Left cardiac atrium (tissue), 4 donors: Measurements from ENCODE around the gene TMEM208. TPM values are rescaled to one million over a fixed set of nuclear protein-coding genes. Genes with fewer than 3 reads are reported as not detected.

Source experiments
- ATAC-seq, 2 donors: fragments of 200-7000 bp; cut with Tn5 transposase; one replicate each; pipeline ENCODE4 v1.9.1; 2020; ENCODE audit warnings: mild to moderate bottlenecking in 2 of 2, moderate library complexity in 2 of 2
- DNase-seq: peaks from one replicate; pipeline ENCODE4 v3.0.0-alpha.2; 2020
- intact Hi-C, 2 donors: fragments of 100-400 bp; cut with DNase I; formaldehyde crosslinking; loops; one replicate each; pipeline versions ENCODE4 v1.14.1 to v1.15.1; 2022 to 2023
- total RNA-seq, 2 donors: library from RNA; stranded (reverse); fragmentation: NEBNext Ultra II Directional; extraction: Animal tissue kit (Norgen Biotek cat#: 25700); gene quantifications; one replicate each; pipeline ENCODE4 v1.2.1, GENCODE V29; 2021
- donor health status: DM: no; HTN: yes; CAD: no.
- donor health status: DM: no; HTN: yes; CAD: no; lungs with severe emphysema.
- donor health status: DM: yes; HTN: yes; CAD: no.
- donor health status: Dilated cardiomyopathy.

TMEM208 gene
- total RNA-seq, 2 donors from 2014 or later, result 17.4 to 25.3 TPM

- ATAC-seq (no peak), DNase-seq (no peak)
- intact Hi-C loops, result no loop called here
Observed at GRCh38 chr16:67206129-67206837, 20.6 kb upstream of the TMEM208 start.

GRCh38 chr16:67206838-67207248, 20.1 kb upstream of the TMEM208 start:
- no peak for ATAC-seq
- intact Hi-C loops, result no loop called here
- no peak for DNase-seq

DNA sequence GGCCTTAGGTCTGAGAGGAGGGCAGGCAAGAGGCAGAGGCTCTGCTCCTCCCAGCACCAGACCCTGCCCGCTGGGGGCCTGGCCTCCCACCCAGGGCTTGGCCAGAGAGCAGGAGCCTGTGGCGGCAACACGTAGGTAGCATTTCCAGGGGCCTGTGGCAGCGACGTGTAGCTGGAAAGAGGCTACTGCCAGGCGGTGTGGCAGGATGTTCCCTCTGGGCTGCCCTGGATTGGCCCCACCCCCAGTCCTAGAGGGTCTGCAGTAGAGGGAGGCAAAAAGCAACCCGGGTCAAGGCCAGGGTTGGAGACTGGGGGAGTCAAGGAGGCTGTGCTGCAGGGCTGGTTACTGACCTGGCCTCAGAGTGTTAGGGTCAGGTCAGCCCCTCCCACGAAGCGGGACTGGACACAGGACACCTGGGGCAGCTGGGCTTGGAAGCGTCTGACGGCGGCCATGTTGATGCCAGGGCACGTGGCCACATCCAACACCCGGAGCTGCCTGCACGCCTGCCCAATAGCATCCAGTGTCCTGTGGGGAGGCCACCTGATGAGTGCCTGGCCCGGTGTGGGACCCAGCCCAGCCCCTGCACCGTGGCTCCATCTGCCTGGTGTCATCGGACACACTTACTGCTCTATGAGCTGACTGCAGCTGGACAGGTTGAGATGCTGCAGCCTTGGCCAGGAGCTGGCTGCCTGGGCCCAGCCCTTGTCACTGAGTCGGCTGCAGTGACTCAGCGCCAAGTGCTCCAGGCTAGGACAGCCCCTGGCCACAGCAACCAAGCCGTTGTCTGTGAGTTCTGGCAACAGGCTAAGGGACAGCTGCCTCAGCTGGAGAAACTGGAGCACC, 19.5 kb upstream of the TMEM208 start:
- DNase-seq (no peak), ATAC-seq (peak in 1 of 2 donors; percentile 13)
- intact Hi-C loops, result no loop called here

DNA sequence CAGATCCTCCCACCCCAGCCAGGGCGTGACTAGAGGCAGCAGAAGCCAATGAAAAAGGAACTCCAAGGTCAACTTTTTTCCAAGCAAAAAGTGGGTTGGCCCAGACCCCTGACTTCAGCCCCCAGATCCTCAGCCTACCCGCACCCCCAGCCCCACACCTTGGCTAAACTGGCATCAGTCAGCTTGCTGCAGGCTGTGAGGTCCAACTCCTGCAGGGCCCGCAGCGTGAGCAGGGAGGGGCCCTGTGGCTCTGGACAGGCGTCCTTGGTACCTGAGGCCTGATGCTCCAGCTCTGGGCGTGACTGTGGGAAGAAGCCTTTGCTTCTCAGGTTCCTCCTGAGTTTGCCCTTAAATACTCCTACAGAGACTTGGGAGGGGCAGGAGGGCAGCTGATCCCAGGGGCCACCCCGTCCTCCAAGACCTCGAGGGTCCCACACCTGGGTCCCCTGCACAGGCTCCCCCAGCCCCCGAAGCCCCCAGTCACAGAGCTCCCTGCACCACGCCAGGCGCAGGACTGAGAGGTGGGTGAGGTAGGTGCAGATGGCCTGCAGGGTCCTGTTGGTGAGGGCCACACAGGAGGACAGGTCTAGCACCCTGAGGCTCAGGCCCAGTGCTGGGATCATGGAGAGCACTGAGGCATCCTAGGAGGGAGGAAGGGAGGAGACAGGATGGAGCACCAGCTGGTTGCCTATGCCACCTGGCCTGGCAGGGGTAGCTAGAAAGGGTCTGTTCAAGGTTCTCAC, 18.6 kb upstream of the TMEM208 start:
- DNase-seq (no peak), ATAC-seq (no peak)
- intact Hi-C loops, result no loop called here

GRCh38 chr16:67209565-67209964, 17.4 kb upstream of the TMEM208 start:
- no peak for DNase-seq
- intact Hi-C loops, result no loop called here
- no peak for ATAC-seq

GRCh38 chr16:67210069-67210937, 16.6 kb upstream of the TMEM208 start:
- DNase-seq (no peak), ATAC-seq (peak in 1 of 2 donors; percentile 20)
- intact Hi-C loops, result no loop called here

DNA sequence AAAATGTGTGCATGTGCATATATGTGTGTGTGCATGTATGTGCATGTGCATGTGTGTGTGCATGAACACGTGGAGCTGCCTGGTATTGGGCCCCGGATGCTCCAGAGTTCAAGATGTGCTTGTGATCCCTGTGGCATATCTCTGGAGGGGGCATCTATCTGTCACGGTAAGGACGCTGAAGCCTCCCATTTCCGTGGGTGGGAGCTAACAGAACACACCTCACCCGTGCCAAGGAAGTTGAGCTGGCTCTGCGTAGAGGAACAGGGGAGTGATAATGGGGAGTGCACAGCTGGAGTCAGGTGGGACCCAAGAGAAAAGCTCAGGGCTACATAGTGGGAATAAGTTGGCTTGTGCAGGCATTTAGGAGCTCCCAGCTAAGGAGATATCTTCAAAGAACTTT, 15.3 kb upstream of the TMEM208 start:
- DNase-seq (no peak), ATAC-seq (no peak)
- intact Hi-C loops, result no loop called here

DNA sequence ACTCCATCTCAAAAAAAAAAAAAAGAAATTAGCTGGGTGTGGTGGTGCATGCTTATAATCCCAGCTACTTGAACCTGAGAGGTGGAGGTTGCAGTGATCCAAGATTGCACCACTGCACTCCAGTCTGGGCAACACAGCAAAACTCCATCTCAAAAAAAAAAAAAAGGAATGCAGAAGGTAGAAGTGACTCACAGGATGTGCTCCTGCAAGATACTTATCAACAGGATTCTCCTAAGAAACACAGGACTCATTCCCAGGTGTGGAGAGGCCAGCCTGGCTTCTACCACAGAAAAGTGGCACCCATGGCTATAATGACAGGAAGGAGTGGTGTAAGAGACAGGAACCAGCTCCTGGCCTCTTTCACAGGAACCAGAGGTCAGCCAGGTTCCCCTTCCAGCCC, 14.2 kb upstream of the TMEM208 start:
- intact Hi-C loops, result no loop called here
- DNase-seq, result no peak
- no peak for ATAC-seq

- DNase-seq (no peak), ATAC-seq (no peak)
- intact Hi-C loops, result no loop called here
Observed at GRCh38 chr16:67213197-67214019, 13.5 kb upstream of the TMEM208 start.

GRCh38 chr16:67215706-67216105, 11.2 kb upstream of the TMEM208 start:
- no peak for ATAC-seq
- DNase-seq, result no peak
- intact Hi-C loops, result no loop called here

DNA sequence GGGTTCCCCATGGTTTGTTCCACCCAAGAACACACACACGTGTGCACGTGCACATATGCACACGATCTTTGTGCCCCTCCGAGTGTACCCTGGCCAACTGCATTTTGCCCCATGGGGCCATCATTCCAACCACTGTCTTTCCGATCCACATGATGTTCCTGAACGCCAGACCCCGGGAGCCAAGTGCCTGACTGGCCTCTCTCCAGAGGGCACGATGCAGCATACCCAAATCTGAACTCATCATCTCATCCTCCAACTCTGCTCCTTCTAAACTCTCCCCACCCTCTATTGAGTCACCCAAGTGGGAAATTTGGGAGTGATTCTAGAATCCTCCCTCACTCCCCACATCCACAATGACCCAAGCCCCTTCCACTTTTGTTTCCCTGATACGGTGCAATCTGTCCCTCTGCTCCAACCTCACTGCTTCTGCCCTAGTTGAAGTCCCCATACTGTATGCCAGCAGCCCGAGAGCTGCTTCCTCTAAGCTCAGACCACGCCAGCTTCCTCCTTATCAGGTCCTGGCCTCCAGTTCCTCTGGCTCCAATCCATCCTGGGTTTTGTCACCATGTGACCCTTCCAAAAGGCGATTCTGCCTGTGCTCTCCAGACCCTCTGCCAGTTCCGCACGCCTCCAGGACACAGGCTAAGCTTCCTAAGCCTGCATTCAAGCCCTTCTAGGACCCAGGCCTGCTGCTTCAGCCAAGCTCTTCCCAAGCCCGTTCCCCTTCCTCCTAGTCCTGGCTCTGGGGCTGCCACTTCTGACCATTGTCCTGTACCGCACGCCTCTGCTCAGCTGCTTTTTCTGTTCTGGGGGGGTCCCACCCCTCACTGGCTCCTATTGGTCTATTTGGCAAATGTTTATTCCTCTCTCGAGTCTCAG, 10.1 kb upstream of the TMEM208 start:
- intact Hi-C loops, result no loop called here
- peak; percentile 89 to 90 for ATAC-seq
- peak; percentile 84 for DNase-seq

GRCh38 chr16:67223992-67224391, 2.9 kb upstream of the TMEM208 start:
- no peak for ATAC-seq

GRCh38 chr16:67226295-67226803, 581 bp upstream of the TMEM208 start:
- intact Hi-C loops, result no loop called here
- DNase-seq (no peak), ATAC-seq (no peak)

More at GRCh38 chr16:67223992-67224391, 2.9 kb upstream of the TMEM208 start:
- intact Hi-C loops, result no loop called here
- DNase-seq, result no peak

GRCh38 chr16:67227567-67227921, 614 bp downstream of the TMEM208 start:
- intact Hi-C loops, result no loop called here
- DNase-seq (no peak), ATAC-seq (no peak)

- DNase-seq (no peak), ATAC-seq (no peak)
- intact Hi-C loops, result no loop called here
Observed at GRCh38 chr16:67228034-67228785, 1.3 kb downstream of the TMEM208 start.

DNA sequence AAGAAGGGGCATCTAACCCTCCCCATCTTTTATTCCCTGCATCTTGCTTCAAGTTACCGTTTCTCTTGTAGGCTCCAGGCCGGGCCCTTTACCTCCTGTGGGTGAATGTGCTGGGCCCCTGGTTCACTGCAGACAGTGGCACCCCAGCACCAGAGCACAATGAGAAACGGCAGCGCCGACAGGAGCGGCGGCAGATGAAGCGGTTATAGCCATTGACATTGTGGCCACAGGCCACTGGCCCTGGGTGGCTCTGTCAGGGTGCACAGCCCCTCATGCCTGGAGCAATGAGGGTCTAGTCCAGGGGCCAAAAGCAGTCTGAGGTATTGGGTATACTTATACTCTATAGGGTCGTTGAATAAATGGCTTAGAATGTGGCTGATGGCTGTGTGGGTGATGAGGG, 2.0 kb downstream of the TMEM208 start:
- intact Hi-C loops, result no loop called here
- DNase-seq, result no peak

More for the DNA sequence above, 2.0 kb downstream of the TMEM208 start:
- no peak for ATAC-seq
